ENCODE data around the gene PRG3. TPM values are rescaled to one million over a fixed set of nuclear protein-coding genes. Genes with fewer than 3 reads are reported as not detected.
"Not testable (repeated sequence)": the region's sequence is repeated elsewhere in the genome, so short reads cannot be mapped to it uniquely, and the experiment has no call there.

The PRG3 gene
- polyA plus RNA-seq, 5 donors, result 0.48 to 1.5 (median 0.77) TPM

- DNase-seq, result no peak
These were observed 28.6 kb upstream of the PRG3 start for GRCh38 chr11:57409321-57410100.

- DNase-seq, result no peak
These were observed 27.8 kb upstream of the PRG3 start for GRCh38 chr11:57408771-57409170.

- no peak for DNase-seq
These were observed 27.1 kb upstream of the PRG3 start for GRCh38 chr11:57407941-57408475.

GRCh38 chr11:57407010-57407920 is 26.3 kb upstream of the PRG3 start:
- DNase-seq, result no peak

- DNase-seq, result no peak
These were observed 25.5 kb upstream of the PRG3 start for GRCh38 chr11:57406337-57406904.

GRCh38 chr11:57405271-57405860 is 24.4 kb upstream of the PRG3 start:
- DNase-seq, result no peak

GRCh38 chr11:57403802-57404147 is 22.8 kb upstream of the PRG3 start:
- DNase-seq, result no peak

- not testable (repeated sequence) for DNase-seq
These were observed 22.3 kb upstream of the PRG3 start for GRCh38 chr11:57403003-57403801.

- no peak for DNase-seq
These were observed 21.4 kb upstream of the PRG3 start for GRCh38 chr11:57402188-57403002.

GRCh38 chr11:57399972-57400578 is 19.1 kb upstream of the PRG3 start:
- no peak for DNase-seq

- no peak for DNase-seq
These were observed 18.3 kb upstream of the PRG3 start for GRCh38 chr11:57399221-57399620.

GRCh38 chr11:57397394-57397990 is 16.5 kb upstream of the PRG3 start:
- DNase-seq, result no peak

- DNase-seq, result no peak
These were observed 15.8 kb upstream of the PRG3 start for GRCh38 chr11:57396744-57397143.

- no peak for DNase-seq
These were observed 15.1 kb upstream of the PRG3 start for GRCh38 chr11:57395905-57396623.

GRCh38 chr11:57394203-57394965 is 13.4 kb upstream of the PRG3 start:
- no peak for DNase-seq

- DNase-seq, result no peak
These were observed 11.8 kb upstream of the PRG3 start for GRCh38 chr11:57392763-57393105.

- DNase-seq, result no peak
These were observed 11.3 kb upstream of the PRG3 start for GRCh38 chr11:57392066-57392762.

Data from right lung (tissue), 5 donors.